SK-N-SH (cell line): ENCODE measurements around the gene MTTP. TPM values are rescaled to one million over a fixed set of nuclear protein-coding genes. Genes with fewer than 3 reads are reported as not detected.

Experiments used
- CTCF ChIA-PET: fragments of 300-600, 350-600 bp; formaldehyde crosslinking; extraction: SDS; loops from one replicate; lab custom pipeline; 2021; lab: Yijun Ruan, JAX
- POLR2A ChIA-PET: fragments of 350-600 bp; sonication (Branson Sonifier 250); formaldehyde crosslinking; extraction: SDS; loops from one replicate; lab custom pipeline; 2020; ENCODE audit warnings: antibody characterized with exemption, inconsistent platforms; lab: Yijun Ruan, JAX
- DNase-seq: peaks from one replicate; pipeline ENCODE4 v3.0.0; 2012
- H2AFZ ChIP-seq: fragments of 200-600 bp; sonication (generic); 2 replicates; pipeline ENCODE4 v1.8.1; 2016; ENCODE audit warnings: antibody characterized with exemption, mild to moderate bottlenecking, low read depth
- H3F3A ChIP-seq: fragments of 200-600 bp; sonication (generic); replicated peaks from 2 replicates; pipeline ENCODE3; 2016; ENCODE audit warnings: antibody characterized with exemption, mild to moderate bottlenecking; ENCODE audit not compliant: insufficient read depth
- H3K27ac ChIP-seq, 2 experiments: fragments of 200-500 bp in 1 of 2; fragments of 200-600 bp in 1 of 2; sonication (Bioruptor generic) in 1 of 2; sonication (generic), shearing (Covaris generic) in 1 of 2; 2 replicates each; pipeline versions ENCODE4 v1.5.1 to v1.6.1; 2014 to 2016; ENCODE audit warnings: low read depth in 2 of 2, inconsistent platforms in 1 of 2, low read length in 1 of 2, mild to moderate bottlenecking in 1 of 2, mixed read lengths in 1 of 2
- H3K27me3 ChIP-seq: fragments of 200-600 bp; sonication (generic), shearing (Covaris generic); 2 replicates; pipeline ENCODE4 v1.6.1; 2016; ENCODE audit warnings: mixed run types; ENCODE audit not compliant: insufficient read depth
- H3K36me3 ChIP-seq, 2 experiments: fragments of 200-500 bp in 1 of 2; fragments of 200-600 bp in 1 of 2; sonication (Bioruptor generic) in 1 of 2; sonication (generic) in 1 of 2; replicated peaks in 1 of 2; 2 replicates each; pipeline versions ENCODE3 to v1.5.1; 2014 to 2016; ENCODE audit warnings: low read length in 1 of 2, mild to moderate bottlenecking in 1 of 2; ENCODE audit not compliant: insufficient read depth in 2 of 2, control insufficient read depth in 1 of 2
- H3K4me1 ChIP-seq, 2 experiments: fragments of 200-500 bp in 1 of 2; fragments of 200-600 bp in 1 of 2; sonication (Bioruptor generic) in 1 of 2; sonication (generic), shearing (Covaris generic) in 1 of 2; 2 replicates each; pipeline versions ENCODE4 v1.5.1 to v1.6.1; 2014 to 2016; ENCODE audit warnings: low read depth in 1 of 2, low read length in 1 of 2, mixed run types in 1 of 2; ENCODE audit not compliant: insufficient read depth in 2 of 2, control insufficient read depth in 1 of 2
- H3K4me2 ChIP-seq: fragments of 200-600 bp; sonication (generic), shearing (Covaris generic); 2 replicates; pipeline ENCODE4 v1.6.1; 2017; ENCODE audit warnings: mixed run types
- H3K4me3 ChIP-seq, 2 experiments: fragments of 200-500 bp in 1 of 2; fragments of 200-600 bp in 1 of 2; sonication (Bioruptor generic) in 1 of 2; sonication (generic), shearing (Covaris generic) in 1 of 2; 2 replicates each; pipeline versions ENCODE4 v1.5.1 to v1.8.1; 2014 to 2016; ENCODE audit warnings: low read depth in 2 of 2, inconsistent platforms in 1 of 2, low read length in 1 of 2, mild to moderate bottlenecking in 1 of 2, mixed read lengths in 1 of 2, moderate library complexity in 1 of 2
- H3K79me2 ChIP-seq: fragments of 200-600 bp; sonication (generic); 2 replicates; pipeline ENCODE4 v1.8.1; 2017; ENCODE audit warnings: mild to moderate bottlenecking; ENCODE audit not compliant: insufficient read depth
- H3K9ac ChIP-seq: fragments of 200-600 bp; sonication (generic); 2 replicates; pipeline ENCODE4 v1.6.1; 2017; ENCODE audit warnings: mixed run types
- H3K9me2 ChIP-seq: fragments of 200-600 bp; sonication (generic); 2 replicates; pipeline ENCODE4 v1.6.1; 2017; ENCODE audit warnings: mixed run types
- H3K9me3 ChIP-seq: fragments of 200-600 bp; sonication (generic); 2 replicates; pipeline ENCODE4 v1.6.1; 2017; ENCODE audit warnings: mixed run types, mild to moderate bottlenecking, moderate library complexity
- H4K20me1 ChIP-seq: fragments of 200-600 bp; sonication (generic); 2 replicates; pipeline ENCODE4 v1.6.1; 2017; ENCODE audit warnings: mild to moderate bottlenecking, mixed run types; ENCODE audit not compliant: insufficient read depth
- EZH2phosphoT487 ChIP-seq: fragments of 200-600 bp; sonication (generic); IDR thresholded peaks from 2 replicates; pipeline ENCODE4 v1.6.1; 2017; ENCODE audit warnings: low read depth, mixed run types, mild to moderate bottlenecking, antibody characterized with exemption, moderate library complexity, borderline replicate concordance
- FOSL2 ChIP-seq: IDR thresholded peaks from 2 replicates; pipeline ENCODE4 v1.4.0; 2012; ENCODE audit warnings: low read depth, mild to moderate bottlenecking, moderate library complexity, borderline replicate concordance
- FOXM1 ChIP-seq: IDR thresholded peaks from 2 replicates; pipeline ENCODE4 v1.4.0; 2012; ENCODE audit warnings: low read depth, mild to moderate bottlenecking
- GABPA ChIP-seq: IDR thresholded peaks from 2 replicates; pipeline ENCODE4 v1.4.0; 2012; ENCODE audit warnings: low read depth, mild to moderate bottlenecking
- GATA2 ChIP-seq: sonication (generic); formaldehyde crosslinking; IDR thresholded peaks from 2 replicates; pipeline ENCODE4 v1.5.0; 2020; ENCODE audit warnings: mild to moderate bottlenecking, missing genetic modification reagents
- JUND ChIP-seq: IDR thresholded peaks from 2 replicates; pipeline ENCODE4 v1.4.0; 2012
- MEF2A ChIP-seq: IDR thresholded peaks from 2 replicates; pipeline ENCODE4 v1.4.0; 2012; ENCODE audit warnings: low read depth, borderline replicate concordance
- POLR2AphosphoS5 ChIP-seq: IDR thresholded peaks from 2 replicates; pipeline ENCODE4 v1.6.1; 2012; ENCODE audit warnings: low read depth, low read length
- RAD21 ChIP-seq: IDR thresholded peaks from 2 replicates; pipeline ENCODE4 v1.6.1; 2012; ENCODE audit warnings: mild to moderate bottlenecking, low read length
- RCOR1 ChIP-seq: fragments of 150-350 bp; IDR thresholded peaks from 2 replicates; pipeline ENCODE4 v1.6.1; 2017; ENCODE audit warnings: antibody characterized with exemption, low read length
- RFX5 ChIP-seq: IDR thresholded peaks from 2 replicates; pipeline ENCODE4 v1.6.1; 2012; ENCODE audit warnings: mild to moderate bottlenecking, improper control_type of control experiment, low read length
- SIN3A ChIP-seq: IDR thresholded peaks from 2 replicates; pipeline ENCODE4 v1.6.1; 2012; ENCODE audit warnings: low read depth, mild to moderate bottlenecking, low read length, moderate library complexity, borderline replicate concordance
- TAF1 ChIP-seq: IDR thresholded peaks from 2 replicates; pipeline ENCODE4 v1.6.1; 2012; ENCODE audit warnings: low read depth, mild to moderate bottlenecking, low read length, moderate library complexity, borderline replicate concordance
- TEAD4 ChIP-seq: IDR thresholded peaks from 2 replicates; pipeline ENCODE4 v1.4.0; 2012; ENCODE audit warnings: mild to moderate bottlenecking, borderline replicate concordance; ENCODE audit not compliant: insufficient read depth
- WGBS: methylation state at CpG from one replicate; pipeline ENCODE4 v1.1.6; 2017; ENCODE audit warnings: low lambda C conversion rate; 5-methylcytosine and 5-hydroxymethylcytosine counted together
- polyA plus RNA-seq, 3 experiments: library from polyadenylated mRNA; depleted of rRNA; stranded (reverse); fragments of >200 nt; gene quantifications; 2 replicates each; pipeline ENCODE4 v1.2.3, GENCODE V29; 2012
- TF ChIP-seq, protein P1 (sequence below): IDR thresholded peaks from 2 replicates; pipeline ENCODE4 v1.4.0; 2012; ENCODE audit warnings: low read depth
- TF ChIP-seq, protein P2 (sequence below): fragments of 150-350 bp; IDR thresholded peaks from 2 replicates; pipeline ENCODE4 v1.6.1; 2017; ENCODE audit warnings: antibody characterized with exemption, low read length, low read depth, borderline replicate concordance
- TF ChIP-seq, protein P3 (sequence below): IDR thresholded peaks from 2 replicates; pipeline ENCODE4 v1.6.1; 2012; ENCODE audit warnings: mild to moderate bottlenecking, low read depth, low read length, moderate library complexity

MTTP gene
- polyA plus RNA-seq, 1 of the 3 experiments (the other 2 are of a cell fraction) = not detected

GRCh38 chr4:99670409-99671073, 95.9 kb downstream of the MTTP start:
- Histone ChIP-seq H3K4me3 (no peak overlapping the region), H3K9me3 (no peaks in the 10 kb centered on the region; the same call in 1 of the 2 replicates), H3K27ac (no peak overlapping the region), H4K20me1 (no peaks in the 10 kb centered on the region), H3K9me2 (no peaks in the 10 kb centered on the region), H3K4me2 (no peak overlapping the region), H3F3A (no peaks in the 10 kb centered on the region), H3K9ac (no peak overlapping the region), H3K79me2 (no peaks in the 10 kb centered on the region), H2AFZ (no peak overlapping the region), H3K27me3 (no peaks in the 10 kb centered on the region), H3K4me1 (no peaks in the 10 kb centered on the region), H3K36me3 (no peaks in the 10 kb centered on the region)
- TF ChIP-seq FOSL2 = no peak
- TF ChIP-seq RCOR1 = no peak
- TF ChIP-seq FOXM1 = no peak
- TF ChIP-seq TEAD4 = no peak
- TF ChIP-seq POLR2AphosphoS5 = no peak
- TF ChIP-seq RFX5 = no peak
- TF ChIP-seq, protein P1, sequence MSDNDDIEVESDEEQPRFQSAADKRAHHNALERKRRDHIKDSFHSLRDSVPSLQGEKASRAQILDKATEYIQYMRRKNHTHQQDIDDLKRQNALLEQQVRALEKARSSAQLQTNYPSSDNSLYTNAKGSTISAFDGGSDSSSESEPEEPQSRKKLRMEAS = no peak
- TF ChIP-seq, protein P2, sequence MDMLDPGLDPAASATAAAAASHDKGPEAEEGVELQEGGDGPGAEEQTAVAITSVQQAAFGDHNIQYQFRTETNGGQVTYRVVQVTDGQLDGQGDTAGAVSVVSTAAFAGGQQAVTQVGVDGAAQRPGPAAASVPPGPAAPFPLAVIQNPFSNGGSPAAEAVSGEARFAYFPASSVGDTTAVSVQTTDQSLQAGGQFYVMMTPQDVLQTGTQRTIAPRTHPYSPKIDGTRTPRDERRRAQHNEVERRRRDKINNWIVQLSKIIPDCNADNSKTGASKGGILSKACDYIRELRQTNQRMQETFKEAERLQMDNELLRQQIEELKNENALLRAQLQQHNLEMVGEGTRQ = no peak
- no peak for TF ChIP-seq RAD21
- TF ChIP-seq EZH2phosphoT487 = no peak
- no peak for TF ChIP-seq GABPA
- no peak for TF ChIP-seq MEF2A
- no peak for TF ChIP-seq SIN3A
- TF ChIP-seq GATA2 (CRISPR knock-in tag) = no peak
- no peak for TF ChIP-seq TAF1
- no peak for TF ChIP-seq JUND
- TF ChIP-seq, protein P3, sequence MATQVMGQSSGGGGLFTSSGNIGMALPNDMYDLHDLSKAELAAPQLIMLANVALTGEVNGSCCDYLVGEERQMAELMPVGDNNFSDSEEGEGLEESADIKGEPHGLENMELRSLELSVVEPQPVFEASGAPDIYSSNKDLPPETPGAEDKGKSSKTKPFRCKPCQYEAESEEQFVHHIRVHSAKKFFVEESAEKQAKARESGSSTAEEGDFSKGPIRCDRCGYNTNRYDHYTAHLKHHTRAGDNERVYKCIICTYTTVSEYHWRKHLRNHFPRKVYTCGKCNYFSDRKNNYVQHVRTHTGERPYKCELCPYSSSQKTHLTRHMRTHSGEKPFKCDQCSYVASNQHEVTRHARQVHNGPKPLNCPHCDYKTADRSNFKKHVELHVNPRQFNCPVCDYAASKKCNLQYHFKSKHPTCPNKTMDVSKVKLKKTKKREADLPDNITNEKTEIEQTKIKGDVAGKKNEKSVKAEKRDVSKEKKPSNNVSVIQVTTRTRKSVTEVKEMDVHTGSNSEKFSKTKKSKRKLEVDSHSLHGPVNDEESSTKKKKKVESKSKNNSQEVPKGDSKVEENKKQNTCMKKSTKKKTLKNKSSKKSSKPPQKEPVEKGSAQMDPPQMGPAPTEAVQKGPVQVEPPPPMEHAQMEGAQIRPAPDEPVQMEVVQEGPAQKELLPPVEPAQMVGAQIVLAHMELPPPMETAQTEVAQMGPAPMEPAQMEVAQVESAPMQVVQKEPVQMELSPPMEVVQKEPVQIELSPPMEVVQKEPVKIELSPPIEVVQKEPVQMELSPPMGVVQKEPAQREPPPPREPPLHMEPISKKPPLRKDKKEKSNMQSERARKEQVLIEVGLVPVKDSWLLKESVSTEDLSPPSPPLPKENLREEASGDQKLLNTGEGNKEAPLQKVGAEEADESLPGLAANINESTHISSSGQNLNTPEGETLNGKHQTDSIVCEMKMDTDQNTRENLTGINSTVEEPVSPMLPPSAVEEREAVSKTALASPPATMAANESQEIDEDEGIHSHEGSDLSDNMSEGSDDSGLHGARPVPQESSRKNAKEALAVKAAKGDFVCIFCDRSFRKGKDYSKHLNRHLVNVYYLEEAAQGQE = no peak
- ChIA-PET POLR2A (no interaction called here), CTCF (no interaction called here)
- WGBS = 16% methylated on average over 5 of the region's 5 CpGs
- no peak for DNase-seq

Other genes with a start within 250 kb of the MTTP start
- gene ADH1C, start 222.1 kb upstream of the MTTP start, polyA plus RNA-seq (2012; rRNA removed) = not detected in 2 replicates
- not detected in 2 replicates for gene ADH7, start 139.5 kb upstream of the MTTP start, polyA plus RNA-seq (2012; rRNA removed)
- not detected in 2 replicates for gene C4orf17, start 63.8 kb upstream of the MTTP start, polyA plus RNA-seq (2012; rRNA removed)
- gene TRMT10A, start 10.8 kb upstream of the MTTP start, polyA plus RNA-seq (2012; rRNA removed) = 2.4 and 3.0 TPM in 2 replicates
- not detected in 2 replicates for gene C4orf54, start 83.0 kb downstream of the MTTP start, polyA plus RNA-seq (2012; rRNA removed)
- gene DAPP1, start 242.0 kb downstream of the MTTP start, polyA plus RNA-seq (2012; rRNA removed) = not detected in 2 replicates